Activated CD4-positive, CD25-positive, alpha-beta regulatory T cell treated with anti-CD3 and anti-CD28 coated beads, Interleukin-2, amount 50 U/mL, for 24 hours (primary cell): ENCODE measurements around the gene PTPRN2.

Experiments used
- ATAC-seq, 2 donors: fragments of 150-1000 bp; cut with Tn5 transposase; one replicate each; pipeline ENCODE4 v1.10.0; 2021; ENCODE audit warnings: mild to moderate bottlenecking in 1 of 2, moderate library complexity in 1 of 2

PTPRN2 gene

DNA sequence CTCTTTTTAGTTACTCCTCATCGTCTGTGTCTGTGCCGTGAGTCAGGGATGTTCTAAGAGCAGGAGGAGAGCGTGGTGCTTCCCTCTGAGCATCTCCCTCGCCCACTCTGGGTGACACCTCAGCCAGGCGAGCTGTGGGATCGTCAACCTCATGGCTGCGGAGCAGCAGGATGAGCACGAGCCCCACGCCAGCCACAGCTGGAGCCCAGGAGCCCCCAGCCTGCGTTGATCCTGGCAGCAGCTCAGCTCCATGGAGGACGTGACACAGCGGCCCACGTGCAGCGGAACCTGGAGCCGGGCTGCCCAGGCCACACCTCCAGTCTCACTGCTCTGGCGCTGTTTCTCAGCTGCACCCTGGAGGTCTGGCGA lies 512.0 kb downstream of the PTPRN2 start:
- ATAC-seq, result no peak

DNA sequence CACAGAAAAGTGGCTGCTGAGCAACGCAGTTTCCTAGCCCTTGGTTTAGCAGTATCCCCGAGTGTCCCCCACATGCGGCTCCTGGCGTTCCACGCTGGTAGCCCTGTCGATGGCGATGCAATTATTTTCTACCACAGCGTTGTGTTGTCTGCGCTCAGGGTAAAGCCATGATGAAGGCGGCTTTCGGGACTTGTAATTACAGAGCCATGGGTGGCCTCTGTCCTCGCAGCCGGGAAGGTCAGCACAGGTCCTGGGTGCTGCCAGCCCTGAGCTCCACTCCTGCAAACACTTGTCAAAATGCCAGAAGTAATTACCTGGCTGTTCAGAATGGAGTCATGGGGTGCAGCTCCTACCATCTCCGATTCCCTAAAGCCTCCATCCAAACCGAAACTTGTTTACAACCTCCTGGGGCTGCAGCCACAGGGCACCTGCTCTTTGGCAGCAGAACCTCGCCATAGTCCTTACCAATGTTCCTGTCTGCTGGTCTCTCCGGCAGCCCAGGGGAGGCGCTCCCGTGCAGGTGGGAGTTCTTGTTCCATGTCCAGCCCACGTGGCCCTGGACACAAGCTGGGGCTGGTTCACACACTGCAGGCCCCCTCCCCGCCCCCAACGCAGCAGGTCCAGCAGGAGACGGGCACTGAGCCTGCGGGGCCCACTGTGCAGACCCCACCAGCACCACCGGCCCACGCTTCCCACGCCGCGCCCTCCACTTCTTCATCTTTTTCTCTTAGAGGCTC lies 512.6 kb downstream of the PTPRN2 start:
- no peak for ATAC-seq

DNA sequence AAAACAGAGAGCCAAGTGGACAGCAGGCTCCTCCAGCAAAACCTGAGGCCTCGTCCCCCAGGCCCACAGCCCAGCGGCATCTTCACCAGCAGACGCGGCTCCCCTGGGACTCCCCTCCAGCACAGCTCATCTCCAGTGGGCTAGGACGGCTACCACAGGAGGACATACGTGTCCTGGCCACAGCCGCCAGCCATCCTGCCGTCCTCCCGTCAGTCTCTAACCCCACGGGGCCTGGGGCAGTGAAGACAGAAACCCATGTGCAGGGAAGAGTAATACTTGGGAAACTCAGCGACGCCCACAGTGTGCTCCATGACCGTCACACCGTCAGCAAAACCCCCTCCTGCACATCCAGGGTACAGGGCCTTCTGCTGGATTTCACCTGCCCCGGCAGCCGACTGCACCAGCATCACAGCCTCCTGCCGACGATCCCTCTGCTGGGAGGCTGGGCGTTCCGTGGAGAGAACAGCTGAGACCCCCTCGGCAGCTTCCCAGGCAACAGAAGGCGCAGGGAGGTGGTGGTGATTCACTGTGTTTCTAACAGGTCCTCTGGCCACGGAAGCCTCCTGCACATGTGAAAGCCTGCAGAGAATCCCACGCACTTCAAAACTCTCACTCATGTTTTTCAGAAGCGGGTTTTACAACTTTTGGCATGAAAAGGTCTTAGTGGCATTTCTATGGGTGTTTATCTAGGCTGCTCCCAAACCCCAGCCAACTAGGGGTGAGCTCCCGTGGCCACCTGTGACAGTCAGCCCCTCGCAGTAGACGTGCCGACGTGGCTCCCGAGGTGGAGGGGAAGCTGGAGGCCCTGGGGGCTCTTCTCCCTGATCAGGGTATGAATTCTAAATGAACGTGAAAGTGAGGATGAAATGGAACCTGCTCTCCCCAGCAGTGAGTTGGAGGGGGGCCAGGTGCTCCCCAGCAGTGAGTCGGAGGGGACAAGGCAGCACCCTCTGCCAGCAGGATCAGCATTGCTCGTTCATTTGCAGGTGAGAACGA lies 513.5 kb downstream of the PTPRN2 start:
- ATAC-seq, result no peak

DNA sequence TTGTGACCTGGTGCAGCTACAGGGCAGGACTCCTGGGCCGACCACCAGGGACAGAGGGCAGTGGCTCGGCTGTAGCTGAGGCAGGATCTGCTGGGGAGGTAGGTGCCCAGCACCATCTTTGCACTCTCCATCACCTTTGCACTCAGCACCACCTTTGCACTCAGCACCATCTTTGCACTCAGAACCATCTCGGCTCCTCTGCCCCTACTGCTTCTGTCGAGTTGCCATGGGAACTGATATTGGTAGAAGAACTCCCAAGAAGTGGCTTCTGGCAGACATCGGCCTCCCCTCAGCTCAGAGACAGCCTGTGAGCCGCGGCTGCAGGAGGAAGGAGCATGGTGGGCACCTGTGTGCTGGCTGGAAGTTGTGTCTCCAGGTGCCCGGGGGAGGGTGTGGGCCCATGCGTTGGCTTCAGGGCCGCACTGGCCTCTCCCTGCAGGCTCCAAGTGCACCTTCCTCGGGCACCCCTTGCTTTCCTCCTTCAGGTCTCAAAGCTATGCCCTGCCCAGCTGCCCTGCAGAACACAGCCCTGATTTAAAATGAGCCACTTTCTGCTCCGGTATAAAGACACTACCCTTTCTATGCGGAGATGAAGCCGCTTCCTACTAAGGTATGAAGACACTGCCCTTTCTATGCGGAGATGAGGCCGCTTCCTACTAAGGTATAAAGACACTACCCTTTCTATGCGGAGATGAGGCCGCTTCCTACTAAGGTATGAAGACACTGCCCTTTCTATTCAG lies 514.5 kb downstream of the PTPRN2 start:
- ATAC-seq, result no peak

DNA sequence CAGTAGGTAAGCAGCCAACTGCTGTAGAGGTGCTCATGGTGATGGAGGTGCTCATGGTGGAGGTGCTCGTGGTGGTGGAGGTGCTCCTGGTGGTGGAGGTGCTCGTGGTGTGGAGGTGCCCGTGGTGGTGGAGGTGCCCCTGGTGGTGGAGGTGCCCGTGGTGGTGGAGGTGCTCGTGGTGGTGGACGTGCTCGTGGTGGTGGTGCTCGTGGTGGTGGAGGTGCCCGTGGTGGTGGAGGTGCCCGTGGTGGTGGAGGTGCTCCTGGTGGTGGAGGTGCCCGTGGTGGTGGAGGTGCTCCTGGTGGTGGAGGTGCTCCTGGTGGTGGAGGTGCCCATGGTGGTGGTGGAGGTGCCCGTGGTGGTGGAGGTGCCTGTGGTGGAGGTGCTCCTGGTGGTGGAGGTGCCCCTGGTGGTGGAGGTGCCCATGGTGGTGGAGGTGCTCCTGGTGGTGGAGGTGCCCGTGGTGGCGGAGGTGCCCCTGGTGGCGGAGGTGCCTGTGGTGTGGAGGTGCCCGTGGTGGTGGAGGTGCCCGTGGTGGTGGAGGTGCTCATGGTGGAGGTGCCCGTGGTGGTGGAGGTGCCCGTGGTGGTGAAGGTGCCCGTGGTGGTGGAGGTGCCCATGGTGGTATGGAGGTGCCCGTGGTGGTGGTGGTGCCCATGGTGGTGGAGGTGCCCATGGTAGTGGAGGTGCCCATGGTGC lies 517.3 kb downstream of the PTPRN2 start:
- no peak for ATAC-seq

DNA sequence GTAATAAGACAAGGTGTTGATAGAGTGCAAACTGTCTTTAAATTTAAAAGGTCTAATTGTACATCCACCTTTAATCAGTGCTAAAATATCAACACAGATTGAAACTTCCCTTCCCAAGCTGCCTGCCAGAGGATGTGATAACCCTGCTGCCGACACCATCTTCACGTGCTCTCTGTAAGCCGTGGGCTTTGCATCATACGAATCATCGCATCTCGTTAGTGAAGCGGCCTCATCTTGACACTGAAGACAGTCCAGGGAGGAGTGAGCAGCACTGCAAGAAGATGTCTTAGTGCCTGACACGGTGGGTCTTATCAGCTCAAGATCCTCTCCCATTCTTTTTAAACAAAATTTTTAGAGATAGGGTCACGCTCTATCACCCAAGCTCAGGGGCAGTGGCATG lies 518.8 kb downstream of the PTPRN2 start:
- no peak for ATAC-seq

DNA sequence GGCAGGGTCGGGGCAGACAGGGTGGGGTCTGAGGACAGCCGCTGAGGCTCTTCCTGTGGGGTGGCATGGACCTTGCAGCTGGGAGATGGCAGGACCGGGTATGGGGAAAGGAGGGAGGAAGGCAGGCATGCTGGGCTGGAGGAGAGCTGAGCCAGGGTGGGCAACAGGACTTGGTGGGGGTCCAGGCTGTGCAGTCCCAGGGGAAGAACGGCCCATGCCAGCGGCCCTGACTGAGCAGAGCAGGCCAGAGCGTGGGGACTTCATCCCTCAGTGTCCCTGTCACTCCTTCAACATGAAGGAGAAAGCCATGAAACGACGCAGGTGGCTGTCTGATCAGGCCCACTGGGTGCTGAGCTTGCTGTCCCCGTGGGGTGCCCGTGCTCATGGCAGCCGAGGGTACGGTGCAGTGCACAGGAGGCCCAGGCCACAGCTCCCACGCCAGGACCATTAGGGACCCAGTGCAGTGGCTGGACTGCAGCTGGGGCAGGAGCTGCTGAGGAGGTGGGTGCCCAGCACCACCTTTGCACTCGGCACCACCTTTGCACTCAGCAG lies 519.6 kb downstream of the PTPRN2 start:
- no peak for ATAC-seq

DNA sequence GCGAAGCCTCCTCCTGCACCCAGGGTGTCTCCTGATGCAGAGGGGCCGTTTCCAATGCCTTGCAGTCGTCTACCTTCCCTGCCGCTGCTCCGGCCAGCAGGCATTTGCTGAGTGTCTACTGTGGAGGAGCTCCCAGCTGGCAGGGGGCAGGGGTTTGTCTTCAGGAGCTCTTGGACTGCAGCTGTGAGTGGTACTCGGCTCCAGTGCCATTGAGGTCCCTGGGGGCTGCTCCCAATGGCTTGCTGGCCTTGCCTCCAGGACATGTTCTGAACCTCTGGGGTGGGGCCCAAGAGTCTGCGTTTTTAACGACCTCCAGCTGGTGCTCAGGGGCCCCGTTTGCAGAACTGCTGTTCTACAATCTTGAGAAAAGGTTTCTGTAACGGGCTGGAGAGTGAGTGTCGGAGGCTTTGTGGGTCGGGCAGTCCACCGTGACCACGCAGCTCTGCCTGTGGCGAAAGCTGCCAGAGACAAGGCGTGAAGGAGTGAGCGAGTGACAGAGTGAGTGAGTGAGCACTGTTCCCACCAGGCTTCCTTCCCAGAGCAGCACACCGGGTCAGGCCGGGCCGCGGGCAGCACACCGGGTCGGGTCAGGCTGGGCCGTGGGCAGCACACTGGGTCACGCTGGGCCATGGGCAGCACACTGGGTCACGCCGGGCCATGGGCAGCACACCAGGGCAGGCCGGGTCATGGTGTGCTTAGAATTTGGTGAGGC lies 520.2 kb downstream of the PTPRN2 start:
- ATAC-seq, result no peak

DNA sequence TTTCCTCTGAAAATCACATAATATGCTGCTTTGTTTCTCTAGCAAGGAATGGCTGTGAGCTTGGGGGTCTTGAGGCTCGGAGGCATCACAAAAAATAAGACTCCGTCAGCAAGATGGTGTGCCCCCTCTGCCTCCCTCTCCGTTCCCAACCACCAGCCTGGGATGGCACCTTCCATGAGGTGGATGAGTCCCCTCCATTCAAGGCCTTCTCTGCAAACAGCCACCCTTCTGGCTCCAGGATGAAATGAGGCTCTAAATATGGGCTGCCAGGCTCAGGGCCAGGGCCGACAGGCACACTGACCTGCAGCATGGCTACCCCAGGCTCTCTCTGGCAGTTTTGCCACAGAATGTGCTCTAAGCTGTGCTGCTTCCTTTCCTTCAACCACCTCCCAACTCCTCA lies 521.5 kb downstream of the PTPRN2 start:
- ATAC-seq, result no peak

DNA sequence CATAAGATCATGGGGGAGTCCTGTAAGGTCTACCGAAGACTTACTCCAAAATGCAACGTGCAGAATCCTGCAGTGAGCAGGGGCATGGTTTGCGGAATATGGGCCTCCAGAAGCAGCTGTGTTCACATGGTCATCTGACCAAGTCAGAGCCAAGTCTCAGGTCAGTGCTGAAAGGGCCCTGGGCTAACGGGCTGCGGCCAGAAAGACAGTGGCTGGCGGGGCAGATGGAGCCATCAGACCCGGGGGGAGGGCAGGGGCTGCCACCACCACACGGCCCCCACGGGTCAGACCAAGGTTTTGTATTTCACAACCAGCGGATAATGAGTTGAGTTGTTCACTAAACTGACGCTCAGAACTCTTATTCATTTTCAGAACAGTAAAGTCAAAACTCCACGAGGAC lies 522.3 kb downstream of the PTPRN2 start:
- ATAC-seq, result no peak

DNA sequence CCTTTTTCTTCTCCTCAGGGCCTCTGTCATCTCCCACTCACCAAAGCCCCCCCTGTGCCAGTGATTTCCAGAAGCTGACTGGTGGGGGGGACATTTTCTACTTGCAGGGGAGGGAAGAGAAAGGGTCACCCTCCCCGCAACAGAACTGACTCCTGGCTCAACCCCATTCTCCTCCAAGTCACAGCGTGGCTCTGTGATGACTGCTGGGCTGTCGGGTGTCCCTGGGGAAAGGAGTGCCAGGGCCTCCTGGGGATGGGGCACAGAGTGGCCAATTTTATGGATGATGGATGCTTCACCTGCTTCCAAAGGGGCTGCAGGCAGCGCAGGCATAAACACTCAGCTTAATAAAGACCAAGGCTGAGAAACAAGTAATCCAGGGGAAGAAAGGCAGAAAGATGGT lies 523.0 kb downstream of the PTPRN2 start:
- no peak for ATAC-seq

DNA sequence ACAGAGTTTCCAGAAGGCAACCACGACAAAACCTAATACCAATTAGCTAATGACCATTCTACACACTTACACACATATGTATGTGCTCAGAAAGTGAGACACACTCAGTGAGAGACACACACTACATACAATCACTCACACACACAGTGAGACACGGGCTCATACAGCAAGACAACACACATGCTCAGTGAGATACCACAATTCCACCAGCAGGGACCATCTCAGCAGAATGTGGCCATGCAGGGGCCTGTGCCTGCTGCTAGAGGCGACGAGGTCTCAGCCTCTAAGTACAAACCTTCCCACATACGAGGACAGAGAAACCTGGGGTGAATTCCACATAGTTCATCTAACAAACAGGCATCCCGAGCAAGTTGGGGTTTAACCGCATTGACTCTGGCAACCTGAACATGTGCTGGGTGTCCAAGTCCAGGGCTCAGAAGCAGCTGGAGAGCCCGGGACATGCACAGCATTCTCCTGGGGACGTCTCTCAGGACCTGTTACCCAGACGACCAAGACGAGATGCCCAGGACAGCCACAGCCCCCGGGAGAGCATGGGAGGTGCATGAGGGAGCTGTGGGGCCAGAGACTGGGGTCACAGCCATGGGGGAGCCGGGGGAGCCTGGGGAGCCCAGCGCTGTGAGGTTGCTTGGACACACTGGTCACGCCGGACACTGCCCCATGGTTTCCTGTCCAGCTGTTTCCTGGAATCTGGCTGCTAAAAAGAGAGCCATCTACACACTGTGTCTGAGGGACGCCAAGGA lies 523.6 kb downstream of the PTPRN2 start:
- no peak for ATAC-seq

DNA sequence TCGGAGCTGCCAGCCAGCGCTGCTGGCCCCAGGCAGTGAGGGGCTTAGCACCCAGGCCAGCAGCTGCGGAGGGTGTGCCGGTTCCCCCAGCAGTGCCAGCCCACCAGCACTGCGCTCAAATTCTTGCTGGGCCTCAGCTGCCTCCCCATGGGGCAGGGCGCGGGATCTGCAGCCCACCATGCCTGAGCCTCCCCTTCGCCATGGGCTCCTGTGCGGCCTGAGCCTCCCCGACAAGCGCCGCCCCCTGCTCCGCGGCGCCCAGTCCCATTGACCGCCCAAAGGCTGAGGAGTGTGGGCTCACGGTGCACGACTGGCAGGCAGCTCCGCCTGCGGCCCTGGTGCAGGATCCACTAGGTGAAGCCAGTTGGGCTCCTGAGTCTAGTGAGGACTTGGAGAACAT lies 525.0 kb downstream of the PTPRN2 start:
- ATAC-seq, result no peak

DNA sequence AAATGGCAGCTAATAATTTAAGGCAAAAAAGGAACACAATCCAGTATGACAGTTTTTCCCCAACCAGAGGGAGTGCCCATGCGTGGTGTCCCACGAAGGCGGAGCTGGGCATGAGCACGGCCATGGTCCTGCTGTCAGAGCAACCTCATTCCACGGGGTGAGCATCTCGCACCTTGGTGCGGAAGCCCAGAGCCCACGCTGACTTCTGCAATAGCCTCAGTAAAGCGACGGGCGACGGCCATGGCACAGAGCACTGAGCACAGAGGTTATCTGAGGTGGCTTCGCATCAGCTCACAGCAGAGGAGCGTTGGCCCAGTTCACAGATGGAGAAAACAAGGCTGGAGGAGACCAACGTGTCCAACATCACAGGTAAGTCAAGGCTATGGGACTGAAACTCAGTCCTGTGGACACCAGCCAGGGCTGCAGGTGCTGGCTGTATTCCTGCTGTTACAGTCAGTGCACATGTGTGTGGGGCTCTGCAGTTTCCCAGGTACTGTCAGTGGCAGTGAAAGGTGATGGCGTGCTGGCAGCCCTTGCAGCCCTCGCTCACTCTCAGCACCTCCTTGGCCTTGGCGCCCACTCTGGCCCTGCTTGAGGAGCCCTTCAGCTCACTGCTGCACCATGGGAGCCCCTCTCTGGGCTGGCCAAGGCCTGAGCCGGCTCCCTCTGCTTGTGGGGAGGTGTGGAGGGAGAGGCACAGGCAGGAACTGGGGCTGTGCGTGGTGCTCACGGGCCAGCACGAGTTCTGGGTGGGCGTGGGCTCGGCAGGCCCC lies 525.6 kb downstream of the PTPRN2 start:
- ATAC-seq, result no peak

DNA sequence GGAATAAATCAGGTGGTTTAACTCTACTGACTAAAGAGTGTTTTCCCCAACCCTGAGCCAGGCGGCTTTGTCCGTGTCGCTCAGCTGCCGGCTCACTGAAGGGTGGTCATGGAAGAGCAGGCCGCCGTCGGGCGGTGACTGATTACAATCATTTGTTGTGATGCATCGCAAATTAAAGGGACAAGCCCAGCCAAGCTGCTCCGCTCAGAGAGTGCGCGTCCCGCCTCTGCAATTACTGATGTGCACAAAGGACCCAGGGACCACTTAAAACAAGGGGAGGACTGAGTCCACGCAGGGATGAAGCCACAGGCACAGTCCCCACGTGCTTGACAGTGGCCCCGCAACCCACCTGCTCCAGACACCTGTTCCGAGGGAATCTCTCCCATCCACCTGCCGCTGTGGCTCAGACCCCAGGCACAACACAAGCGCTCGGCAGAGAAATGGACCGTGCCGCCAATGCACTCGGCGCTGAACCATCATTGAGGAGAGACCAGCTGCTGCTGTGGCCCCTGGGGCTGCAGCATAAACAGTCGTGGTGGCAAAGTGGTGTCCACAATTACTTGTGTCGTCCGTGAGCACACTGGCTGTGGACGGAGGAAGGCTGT lies 526.5 kb downstream of the PTPRN2 start:
- ATAC-seq, result no peak

DNA sequence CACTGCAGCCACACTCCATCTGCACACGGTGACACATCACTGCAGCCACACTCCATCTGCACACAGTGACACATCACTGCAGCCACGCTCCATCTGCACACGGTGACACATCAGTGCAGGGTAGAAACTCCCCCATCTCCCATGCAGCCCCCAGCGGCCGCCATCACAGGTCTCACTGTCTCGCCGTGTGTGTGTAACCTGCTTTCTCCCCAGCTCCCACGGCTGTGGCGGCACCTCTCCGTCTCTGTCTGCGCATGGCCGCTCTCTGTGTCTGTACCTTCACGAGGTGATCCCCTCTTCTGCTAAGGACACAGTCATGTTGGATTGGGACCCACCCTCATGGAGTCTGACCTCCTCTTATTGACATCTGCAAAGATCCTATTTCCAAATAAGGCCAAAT lies 527.4 kb downstream of the PTPRN2 start:
- no peak for ATAC-seq

DNA sequence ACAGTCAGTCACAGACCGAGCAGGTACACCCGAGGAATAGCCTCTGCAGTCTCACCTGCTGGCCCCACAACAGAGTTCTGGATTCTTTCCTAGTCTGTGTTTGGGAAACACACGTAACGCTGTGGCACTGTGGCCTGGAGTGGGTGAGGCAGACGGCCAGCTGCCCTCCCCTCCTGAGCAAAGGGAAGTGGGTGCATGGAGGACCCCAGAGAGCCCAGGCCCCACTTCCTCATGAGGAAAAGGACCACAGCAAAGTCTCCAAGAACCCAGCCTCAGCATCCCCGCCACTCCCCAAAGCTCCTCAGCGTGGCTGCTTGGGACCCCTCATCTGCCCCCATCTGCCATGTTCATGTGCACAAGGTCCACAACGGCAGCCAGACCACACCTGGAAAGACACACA lies 530.2 kb downstream of the PTPRN2 start:
- ATAC-seq, result no peak

DNA sequence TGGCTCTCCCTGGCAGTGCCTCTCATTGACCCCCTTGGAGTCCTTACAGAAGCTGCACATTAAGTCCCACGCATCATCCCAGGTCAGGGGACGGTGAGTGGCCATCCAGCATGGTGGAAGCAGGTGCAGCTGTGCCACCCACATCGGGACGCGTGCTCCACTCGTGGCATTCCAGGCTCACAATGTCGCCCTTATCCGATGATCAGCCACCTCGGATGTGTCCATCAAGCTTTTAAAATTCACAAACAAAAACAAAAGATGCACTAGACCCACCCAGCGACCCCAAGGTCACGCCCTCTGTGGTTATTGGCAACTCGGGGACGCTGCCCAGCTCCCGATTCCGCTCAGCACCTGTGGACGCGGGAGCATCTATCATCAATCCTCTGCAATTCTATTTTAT lies 530.9 kb downstream of the PTPRN2 start:
- ATAC-seq, result no peak

DNA sequence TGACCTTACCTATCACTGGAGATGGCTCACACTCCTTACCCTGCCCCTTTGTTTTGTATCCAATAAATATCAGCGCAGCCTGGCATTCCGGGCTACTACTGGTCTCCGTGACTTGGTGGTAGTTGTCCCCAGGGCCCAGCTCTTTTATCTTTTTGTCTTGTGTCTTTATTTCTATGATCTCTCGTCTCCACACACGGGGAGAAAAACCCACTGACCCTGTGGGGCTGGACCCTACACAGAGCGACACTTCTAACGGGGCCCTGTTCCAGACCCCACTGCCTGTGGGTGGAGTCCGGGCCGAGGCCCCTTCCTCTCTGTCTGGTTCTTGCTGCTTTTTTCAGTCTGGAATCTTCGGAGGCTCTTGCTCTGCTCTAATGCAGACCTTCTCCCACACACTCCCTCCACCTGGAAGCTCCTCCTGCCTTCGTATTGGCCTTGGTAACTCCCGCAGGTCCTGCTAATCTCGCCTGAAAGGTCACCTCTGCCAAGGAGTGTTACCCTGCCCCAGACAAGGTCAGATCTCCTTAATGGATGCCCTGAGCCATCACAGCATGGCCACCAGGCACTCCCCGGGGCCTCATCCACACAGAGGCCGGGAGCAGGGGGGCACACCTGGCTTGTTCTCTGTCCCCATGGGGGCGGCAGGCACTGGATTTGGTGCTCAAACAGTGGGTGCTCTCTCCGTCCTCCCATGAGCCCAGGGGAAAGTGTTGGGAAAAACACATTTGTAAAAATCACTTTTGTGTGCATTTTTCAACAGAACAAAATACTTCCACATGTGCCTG lies 531.7 kb downstream of the PTPRN2 start:
- no peak for ATAC-seq
